GM19043 (cell line): ENCODE results near the gene N4BP3.
A peak's percentile ranks its signal among the peaks of the same experiment; 100 is the strongest.
"Not testable (repeated sequence)": the region's sequence is repeated elsewhere in the genome, so short reads cannot be mapped to it uniquely, and the experiment has no call there.

Source experiments
- ATAC-seq: cut with Tn5 transposase; IDR thresholded peaks from one replicate; pipeline ENCODE4 v1.9.1; 2021; ENCODE audit warnings: low read depth; ENCODE audit not compliant: unreplicated experiment

The N4BP3 gene

DNA sequence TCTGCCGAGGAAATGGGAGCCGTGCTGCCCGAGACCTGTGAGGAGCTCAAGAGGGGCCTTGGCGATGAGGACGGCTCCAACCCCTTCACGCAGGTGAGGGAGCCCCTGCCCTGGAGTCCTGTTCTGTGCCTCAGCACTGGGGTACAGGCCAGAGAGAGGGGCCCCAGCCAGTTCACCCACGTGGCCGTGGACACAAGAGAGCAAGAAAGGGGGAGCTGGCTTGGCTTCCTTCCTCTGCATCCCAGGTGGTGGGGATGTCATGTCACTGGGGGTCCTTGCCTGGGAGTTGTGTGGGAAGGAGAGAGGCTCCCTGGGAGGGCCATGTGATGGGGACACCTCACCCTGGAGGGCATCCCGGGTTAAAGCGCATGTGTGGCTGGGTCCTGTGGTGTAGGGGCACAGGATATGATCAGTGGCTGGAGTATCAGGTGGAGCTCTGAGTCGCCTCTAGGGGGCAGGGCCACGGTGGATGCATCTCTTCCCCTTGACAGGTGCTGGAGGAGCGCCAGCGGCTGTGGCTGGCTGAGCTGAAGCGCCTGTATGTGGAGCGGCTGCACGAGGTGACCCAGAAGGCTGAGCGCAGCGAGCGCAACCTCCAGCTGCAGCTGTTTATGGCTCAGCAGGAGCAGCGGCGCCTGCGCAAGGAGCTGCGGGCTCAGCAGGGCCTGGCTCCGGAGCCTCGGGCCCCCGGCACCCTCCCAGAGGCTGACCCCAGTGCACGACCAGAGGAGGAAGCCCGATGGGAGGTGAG is 7.5 kb downstream of the N4BP3 start:
- peak; percentile 77 for ATAC-seq

DNA sequence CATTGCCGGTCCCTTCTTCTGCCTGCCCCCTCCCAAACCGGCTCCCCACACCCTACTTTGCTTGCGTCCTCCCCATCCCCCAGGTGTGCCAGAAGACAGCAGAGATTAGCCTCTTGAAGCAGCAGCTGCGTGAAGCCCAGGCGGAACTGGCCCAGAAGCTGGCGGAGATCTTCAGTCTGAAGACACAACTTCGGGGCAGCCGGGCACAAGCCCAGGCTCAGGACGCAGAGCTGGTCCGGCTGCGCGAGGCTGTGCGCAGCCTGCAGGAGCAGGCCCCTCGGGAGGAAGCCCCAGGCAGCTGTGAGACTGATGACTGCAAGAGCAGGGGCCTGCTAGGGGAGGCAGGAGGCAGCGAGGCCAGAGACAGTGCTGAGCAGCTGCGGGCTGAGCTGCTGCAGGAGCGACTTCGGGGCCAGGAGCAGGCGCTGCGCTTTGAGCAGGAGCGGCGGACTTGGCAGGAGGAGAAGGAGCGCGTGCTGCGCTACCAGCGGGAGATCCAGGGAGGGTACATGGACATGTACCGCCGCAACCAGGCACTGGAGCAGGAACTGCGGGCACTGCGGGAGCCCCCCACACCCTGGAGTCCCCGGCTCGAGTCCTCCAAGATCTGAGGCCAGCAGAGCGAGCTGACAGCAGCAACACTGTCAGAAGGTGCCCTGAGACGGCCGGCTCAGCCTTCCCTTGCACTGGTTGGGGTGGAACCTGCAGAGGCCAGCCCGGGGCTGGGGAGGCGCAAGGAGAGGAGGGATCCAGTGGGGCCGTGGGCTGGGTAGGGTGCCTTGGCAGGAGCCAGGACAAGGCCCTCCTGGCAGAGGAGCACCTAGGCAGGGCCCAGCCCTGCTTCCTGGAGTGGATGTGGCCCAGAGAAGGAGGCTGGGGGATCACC is 8.3 kb downstream of the N4BP3 start:
- ATAC-seq: no peak

DNA sequence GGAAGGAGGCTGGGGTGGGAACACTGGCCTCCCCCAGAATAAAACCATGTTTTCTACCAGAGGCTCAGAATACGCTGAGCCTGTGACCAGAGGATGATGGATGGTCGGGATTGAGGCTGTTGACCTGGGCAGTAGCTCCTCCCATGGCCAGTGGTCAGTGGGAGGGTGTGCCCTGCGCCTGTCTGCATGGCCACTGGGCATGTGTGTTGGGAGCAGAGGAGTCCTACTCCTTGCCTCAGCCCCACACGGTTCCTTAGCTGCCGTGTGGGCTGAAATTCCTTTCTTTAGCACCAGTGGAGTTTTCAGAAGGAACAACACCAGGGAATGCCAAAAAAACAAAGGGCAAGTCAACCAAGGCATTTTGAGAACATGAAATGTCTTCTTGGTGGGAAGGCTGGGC is 9.0 kb downstream of the N4BP3 start:
- ATAC-seq: no peak

DNA sequence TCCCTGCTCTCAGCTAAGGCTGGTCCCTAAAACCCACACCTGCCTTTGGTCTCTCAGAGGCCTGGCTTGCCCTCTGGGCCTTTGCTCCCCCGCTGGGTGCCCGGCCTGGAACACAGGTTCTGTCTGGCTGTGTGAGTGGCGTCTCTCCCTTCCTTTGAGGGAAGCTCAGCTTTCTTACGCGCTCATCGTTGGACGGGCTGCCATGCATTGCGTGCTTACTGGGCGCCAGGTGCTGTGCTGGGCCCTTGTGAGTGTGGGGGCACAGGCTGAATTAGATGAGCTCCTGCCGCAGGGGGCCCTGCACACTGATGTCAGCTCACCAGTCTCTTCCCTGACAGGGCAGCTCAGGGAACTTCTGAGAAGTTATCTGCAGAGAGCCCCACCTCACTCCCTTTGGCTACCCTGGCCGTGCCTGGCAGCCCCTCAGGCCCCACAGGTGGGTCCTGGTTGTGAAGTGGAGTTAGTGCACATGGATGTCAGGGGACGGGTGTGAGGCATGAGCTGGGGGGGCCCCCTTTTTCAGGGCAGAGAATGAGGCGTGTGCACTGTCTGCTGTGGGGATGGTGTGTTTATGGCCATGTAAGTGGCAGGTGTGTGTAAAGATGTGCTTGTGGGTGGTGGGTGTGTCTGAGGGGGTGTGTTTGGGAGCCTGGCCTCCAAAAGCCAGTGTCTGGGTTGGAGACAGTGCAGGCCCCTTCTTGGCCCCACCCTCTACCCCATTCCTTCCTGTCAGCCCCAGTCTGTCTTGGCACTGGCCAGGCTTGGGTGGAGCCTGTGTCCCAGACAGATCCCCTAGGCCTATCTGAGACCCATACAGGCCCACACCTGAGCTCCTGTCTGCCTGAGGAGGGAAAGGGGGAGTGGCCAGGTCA is 10.0 kb downstream of the N4BP3 start:
- ATAC-seq: no peak

DNA sequence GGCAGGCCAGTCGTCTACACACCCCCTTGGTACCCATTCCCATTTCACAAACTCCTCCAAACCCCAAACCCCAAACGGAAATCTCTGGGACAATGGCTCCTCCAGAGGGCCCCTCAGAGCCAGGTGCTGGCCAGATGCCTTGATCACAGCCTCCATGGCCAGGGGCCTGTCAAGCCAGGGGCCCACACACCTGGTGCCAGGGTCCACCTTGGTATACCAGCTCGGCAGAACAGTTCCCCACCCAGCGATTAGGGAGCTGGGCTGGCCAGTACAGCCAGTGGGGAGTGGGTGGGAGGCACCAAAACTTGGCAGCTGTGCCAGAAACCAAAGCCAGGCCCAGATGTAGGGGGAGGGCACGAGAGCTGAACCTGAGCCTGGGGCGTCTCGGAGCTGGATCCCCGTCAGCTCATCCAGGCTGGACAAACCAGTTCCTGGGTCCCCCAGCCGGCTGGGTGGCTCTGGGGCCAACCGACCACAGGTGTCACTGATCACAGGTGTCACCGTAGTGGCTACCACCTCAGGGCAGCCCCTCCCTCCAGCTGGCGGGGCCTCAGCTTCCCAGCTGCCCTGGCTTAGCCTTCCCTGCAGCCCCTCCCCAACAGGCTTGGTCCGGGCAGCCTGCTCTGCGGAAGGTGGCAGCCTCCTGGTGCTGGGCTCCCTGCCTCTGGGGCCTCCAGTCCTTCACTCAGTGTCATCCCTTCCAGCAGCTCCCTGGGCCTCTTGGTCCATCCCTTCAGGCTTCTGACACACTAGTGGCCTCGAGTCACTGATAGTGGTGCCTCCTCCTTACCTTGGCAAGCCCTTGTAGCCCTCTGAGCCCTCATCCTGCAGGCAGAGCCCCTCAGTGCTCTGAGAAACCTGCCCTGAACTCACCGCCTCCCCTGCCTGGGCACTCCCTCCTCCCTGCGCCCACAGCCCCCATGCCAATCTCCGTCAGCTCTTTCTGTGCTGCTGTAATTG is 10.9 kb downstream of the N4BP3 start:
- ATAC-seq: no peak

DNA sequence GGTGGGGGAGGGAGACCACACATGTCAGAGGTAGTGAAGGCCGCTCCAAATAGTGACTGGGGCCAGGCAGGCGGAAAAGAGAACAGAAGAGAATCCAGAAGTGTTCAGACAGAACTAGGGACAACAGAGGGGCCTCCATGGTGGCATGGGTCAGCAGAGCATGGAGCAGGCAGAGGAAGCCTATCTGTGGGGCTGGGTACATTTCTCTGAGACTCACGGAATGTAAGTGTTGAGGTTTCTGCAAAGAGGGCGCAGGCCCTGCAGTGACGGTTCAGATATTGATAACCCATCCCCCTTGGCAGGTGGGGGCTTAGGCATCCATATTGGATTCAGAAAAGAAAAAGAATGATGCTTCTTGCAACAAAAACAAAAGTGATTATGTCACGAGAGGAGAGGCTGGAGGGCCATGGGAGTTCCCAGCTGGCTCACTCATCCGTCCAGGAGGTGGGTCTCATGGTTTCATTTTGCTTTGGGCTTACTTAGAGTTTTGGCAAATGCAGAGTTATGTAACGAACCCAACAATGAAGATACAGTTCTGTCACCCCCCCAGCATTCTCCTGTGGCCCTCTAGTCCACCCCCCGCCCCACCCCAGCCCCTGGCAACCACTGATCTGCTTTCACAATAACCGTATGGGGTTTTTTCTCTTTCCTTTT is 12.0 kb downstream of the N4BP3 start:
- no peak for ATAC-seq

DNA sequence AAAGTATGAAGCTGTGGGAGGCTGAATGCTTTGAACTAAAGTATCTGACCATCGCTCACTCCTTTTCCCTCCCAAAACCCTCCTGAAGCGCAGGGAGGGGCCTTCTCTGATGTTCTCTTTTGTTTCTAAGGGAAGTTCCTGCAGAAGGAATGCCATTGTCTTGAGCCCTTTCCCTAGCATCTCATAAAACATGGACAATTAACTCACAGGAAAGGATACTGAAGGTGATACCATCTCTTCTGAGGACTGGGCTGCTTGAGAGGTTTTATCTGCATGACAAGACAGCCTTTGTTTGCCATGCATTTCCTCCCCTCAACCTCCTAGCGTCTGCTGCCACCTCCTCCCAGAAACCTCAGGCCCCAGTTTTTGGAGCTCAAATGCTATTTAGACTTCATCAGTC is 13.2 kb downstream of the N4BP3 start:
- ATAC-seq: no peak

DNA sequence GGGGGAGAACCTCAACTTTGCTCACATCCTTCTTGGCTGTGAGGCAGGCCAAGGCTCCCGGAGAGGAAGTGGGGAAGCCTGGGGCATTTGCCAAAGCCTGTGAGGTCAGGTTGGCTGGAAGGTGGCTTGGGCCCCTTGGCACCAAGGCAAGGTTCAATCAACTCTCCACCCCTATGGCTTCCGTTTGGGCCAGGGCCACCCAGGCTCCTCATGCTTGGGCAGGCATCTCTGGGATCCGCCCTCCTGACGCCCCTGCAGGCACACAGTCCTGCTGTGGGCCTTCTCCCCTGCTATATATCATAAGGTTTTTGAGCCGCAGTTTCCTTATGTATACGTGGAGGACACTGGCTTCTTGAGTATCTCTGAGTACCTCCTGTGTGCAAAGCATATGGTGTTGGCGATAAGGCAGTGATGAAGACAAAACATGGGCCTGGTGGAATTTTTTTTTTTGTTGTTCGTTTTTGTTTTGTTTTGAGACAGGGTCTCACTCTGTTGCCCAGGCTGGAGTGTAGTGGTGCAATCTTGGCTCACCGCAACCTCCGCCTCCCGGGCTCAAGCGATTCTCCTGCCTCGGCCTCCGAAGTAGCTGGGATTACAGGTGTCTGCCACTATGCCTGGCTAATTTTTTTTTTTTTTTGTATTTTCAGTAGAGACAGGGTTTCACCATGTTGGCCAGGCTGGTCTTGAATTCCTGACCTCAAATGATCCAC is 14.1 kb downstream of the N4BP3 start:
- not testable (repeated sequence) for ATAC-seq

DNA sequence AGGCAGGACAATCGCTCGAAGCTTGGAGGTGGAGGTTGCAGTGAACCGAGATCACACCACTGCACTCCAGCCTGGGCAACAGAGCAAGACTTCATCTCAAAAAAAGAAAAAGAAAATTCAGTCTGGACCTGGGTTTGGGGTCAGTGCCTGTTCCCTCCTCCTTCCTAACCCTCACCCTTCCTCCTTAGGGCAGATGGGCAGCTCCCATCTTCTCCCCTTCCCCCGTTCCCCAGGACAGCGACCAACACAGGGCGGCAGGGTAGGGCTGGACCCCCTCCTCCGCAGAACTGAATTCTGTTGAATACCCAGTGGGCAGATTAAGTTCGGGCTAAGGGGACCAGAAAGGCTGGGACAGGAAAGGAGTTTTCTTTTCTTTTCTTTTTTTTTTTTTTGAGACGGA is 16.0 kb downstream of the N4BP3 start:
- ATAC-seq: no peak

DNA sequence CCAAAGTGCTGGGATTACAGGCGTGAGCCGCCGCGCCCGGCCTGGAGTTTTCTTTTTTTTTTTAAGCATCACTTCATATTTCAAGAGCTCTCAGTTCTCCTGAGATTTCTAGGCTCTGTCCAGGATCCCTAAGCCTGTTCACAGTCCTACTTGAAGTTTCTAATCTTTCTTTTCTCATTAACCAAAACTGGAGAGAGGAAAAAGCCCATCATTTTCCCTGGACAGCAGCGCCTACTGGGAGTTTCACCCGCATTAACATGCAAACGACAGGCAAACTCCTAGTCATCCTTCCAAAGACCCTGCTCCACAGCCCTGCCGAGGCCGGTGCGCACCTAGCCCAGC is 16.9 kb downstream of the N4BP3 start:
- ATAC-seq: not testable (repeated sequence)

DNA sequence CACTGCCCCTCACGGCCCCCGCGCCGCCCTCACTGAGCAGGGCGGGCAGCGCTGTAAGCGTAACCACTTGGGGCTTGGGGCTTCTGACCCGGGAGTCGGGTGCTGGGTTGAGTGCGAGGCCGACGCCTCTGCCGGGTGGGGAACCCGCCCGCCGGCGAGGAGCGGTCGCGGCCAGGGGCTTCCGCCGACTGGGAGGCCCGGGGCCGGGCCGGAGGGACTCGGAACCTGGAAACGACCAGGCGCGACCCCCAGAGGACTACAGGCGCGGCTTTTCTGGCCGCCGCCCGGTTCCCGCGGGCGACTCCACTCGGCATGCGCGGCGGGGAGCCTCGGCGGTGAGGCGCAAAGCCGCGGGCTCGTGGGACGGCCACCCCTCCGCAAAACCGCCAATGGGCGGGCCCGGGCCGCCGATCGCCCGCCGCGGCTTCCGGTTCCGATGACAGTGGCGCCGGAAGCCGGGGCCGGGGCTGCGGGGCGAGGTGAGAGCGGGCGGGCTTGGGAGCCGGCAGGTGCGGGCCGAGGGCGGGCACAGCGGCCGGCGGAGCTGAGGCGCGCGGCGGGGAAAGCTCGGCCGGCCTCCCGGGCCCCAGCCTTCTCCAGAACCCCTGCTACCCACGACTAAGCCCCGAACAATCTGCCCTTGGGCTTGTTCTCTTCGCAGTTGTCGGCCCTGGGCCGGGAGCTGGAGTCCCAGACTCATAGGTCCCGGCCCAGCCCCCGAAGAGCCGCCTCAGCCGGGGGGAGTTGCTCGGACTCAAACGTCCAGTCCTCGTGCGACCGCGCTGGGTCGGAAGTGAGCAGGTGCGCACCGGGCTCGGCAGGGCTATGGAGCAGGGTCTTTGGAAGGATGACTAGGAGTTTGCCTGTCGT is 17.5 kb downstream of the N4BP3 start, which contains the start of gene RMND5B:
TSS of gene RMND5B (plus strand) at position 439 of the 870 bp plus-strand sequence. CDS start 7,106 bp downstream, outside the sequence.
- peak; percentile 83 for ATAC-seq

DNA sequence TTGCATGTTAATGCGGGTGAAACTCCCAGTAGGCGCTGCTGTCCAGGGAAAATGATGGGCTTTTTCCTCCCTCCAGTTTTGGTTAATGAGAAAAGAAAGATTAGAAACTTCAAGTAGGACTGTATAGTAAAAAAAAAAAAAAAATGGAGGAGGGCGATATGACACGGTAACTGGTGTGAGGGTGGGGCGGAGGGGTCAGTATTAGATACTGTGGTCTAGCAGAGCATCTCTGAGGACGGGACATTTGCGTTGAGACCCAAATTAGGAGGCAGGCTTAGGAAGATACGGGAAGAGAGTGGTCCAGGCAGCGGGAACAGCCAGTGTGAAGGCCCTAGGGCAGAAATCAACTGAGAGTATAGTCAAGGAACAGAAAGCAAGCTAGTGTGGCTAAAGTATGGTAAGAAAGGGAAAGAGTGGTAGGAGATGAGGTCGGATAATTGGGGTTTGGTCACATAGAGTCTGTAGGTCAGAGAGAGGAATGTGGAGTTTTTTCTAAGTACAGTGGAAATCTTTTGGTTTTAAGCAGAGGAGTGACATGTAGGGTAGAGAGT is 18.2 kb downstream of the N4BP3 start:
- no peak for ATAC-seq

DNA sequence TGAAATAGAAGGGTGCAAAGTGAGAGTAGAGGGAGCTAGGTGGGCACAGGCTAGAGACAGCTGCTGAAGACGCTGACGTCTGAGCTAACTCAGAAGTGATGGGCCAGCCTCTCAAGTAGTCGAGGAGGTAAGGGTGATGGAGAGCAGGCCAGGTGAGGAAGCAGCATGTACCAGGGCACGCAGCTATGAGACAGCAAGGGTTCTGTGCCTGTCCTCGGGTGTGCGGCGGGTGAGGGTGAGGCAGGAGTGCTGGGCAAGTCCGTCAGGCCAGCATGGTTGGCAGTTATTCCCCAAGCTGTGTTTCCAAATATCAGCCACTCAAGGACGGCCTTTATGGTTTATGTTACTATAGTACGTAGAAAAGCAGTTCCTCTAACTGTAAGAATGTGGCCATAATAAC is 23.7 kb downstream of the N4BP3 start:
- no peak for ATAC-seq

DNA sequence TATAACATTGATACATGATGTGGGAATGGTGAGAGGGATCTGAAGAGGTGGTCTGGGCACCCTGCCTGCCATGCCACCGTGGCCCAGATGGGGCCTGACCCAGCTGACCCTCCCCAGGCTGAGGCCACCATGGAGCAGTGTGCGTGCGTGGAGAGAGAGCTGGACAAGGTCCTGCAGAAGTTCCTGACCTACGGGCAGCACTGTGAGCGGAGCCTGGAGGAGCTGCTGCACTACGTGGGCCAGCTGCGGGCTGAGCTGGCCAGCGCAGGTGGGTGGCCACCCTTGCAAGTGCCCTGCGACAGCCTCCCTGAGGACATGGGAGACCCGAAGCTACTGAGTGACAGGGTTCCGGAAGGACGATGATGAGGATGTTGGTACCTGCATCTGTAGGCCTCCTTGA is 24.7 kb downstream of the N4BP3 start:
- no peak for ATAC-seq

DNA sequence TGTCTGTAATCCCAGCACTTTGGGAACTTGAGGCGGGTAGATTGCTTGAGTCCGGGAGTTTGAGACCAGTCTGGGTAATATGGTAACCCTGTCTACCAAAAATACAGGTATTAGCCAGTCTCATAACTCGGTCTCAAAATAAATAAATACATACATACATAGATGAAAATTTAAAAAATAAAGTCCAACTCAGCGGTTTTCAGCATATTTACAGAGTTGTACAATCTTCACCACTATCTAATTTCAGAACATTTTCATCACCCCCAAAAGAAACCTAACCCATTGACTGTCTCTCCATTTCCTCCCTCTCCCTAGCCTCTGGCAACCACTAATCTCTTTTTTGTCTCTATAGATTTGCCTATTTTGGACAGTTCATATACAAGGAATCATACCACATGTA is 28.2 kb downstream of the N4BP3 start:
- no peak for ATAC-seq

DNA sequence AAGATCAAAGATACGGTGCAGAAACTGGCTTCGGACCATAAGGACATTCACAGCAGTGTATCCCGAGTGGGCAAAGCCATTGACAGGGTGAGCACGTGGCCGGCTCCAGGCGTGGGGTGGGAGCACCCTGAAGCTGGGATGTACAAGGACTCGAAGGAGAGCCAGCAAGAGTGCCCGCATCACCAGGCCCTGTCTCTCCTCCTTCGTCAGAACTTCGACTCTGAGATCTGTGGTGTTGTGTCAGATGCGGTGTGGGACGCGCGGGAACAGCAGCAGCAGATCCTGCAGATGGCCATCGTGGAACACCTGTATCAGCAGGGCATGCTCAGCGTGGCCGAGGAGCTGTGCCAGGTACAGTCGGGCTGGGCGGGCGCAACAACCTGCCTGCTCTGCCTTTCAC is 29.3 kb downstream of the N4BP3 start:
- no peak for ATAC-seq

DNA sequence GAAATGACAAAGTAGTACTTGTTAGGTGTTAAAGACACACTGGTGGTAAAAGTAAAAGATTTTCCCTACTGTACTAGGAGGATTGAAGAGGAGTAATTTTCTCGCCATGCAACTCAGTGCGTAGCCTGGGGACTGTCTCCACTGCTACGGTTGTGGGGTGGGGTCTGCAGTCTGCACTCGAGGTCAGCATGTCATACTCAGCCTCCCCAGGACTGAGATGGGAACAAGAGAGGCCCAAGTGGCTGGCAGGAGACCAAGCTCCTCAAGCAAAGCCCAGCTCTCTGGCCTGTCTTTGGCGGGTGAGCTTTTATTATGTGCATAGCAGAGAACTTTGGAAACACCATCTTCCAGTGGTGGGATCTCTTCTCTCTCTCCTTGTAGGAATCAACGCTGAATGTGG is 29.9 kb downstream of the N4BP3 start:
- no peak for ATAC-seq
